T-helper 1 cell treated with Interleukin-12 subunit alpha and Interleukin-12 subunit beta and Interleukin-4 antibody, amounts not matched to agents 30 μg/mL and 1 μg/mL, for 36 hours (primary cell): ENCODE measurements around the gene PRUNE1.

Experiments used
- H3K27ac Mint-ChIP-seq: one replicate; pipeline ENCODE4 v1.8.0; 2021; ENCODE audit warnings: mild to moderate bottlenecking, mixed read lengths
- H3K27me3 Mint-ChIP-seq: one replicate; pipeline ENCODE4 v1.8.0; 2021; ENCODE audit warnings: low read depth, mixed read lengths
- H3K36me3 Mint-ChIP-seq: one replicate; pipeline ENCODE4 v1.8.0; 2021; ENCODE audit warnings: low read depth, mixed read lengths
- H3K4me1 Mint-ChIP-seq: one replicate; pipeline ENCODE4 v1.8.0; 2021; ENCODE audit warnings: low read depth, mixed read lengths
- H3K4me3 Mint-ChIP-seq: one replicate; pipeline ENCODE4 v1.8.0; 2021; ENCODE audit warnings: mild to moderate bottlenecking, moderate library complexity, mixed read lengths
- H3K9me3 Mint-ChIP-seq: one replicate; pipeline ENCODE4 v1.8.0; 2021; ENCODE audit warnings: mixed read lengths

Gene PRUNE1

GRCh38 chr1:151043163-151043562 is 34.9 kb downstream of the PRUNE1 start:
- H3K27ac Mint-ChIP-seq = no peak overlapping the region
- no peak overlapping the region for H3K4me3 Mint-ChIP-seq
- H3K9me3 Mint-ChIP-seq = no peaks in the 10 kb centered on the region
- H3K27me3 Mint-ChIP-seq = no peaks in the 10 kb centered on the region
- H3K4me1 Mint-ChIP-seq = peaks cover 19% of the 10 kb centered on the region
- H3K36me3 Mint-ChIP-seq = peaks cover 15% of the 10 kb centered on the region

DNA sequence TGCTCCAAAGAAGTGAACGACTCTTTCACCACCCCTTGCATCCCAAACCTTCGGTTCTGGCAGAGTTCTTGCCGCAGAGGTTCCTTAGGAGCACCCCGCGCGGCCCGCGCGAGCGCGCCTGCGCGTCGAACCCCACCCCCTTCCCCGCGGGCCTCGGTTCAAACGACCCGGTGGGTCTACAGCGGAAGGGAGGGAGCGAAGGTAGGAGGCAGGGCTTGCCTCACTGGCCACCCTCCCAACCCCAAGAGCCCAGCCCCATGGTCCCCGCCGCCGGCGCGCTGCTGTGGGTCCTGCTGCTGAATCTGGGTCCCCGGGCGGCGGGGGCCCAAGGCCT is 39.3 kb downstream of the PRUNE1 start, which contains the start of gene C1orf56:
C1orf56 (plus strand) TSS at position 161 of the 334 bp plus-strand sequence; CDS start at position 258, 97 bp downstream.
- Mint-ChIP-seq H3K27me3 (no peaks in the 10 kb centered on the region), H3K9me3 (no peaks in the 10 kb centered on the region), H3K4me3 (peak within 1 kb of the TSS; percentile 84), H3K36me3 (peaks cover 27% of the 10 kb centered on the region), H3K27ac (peak within 1 kb of the TSS; percentile 62), H3K4me1 (peaks cover 36% of the 10 kb centered on the region)

GRCh38 chr1:151047925-151048644 is 39.8 kb downstream of the PRUNE1 start:
- H3K27me3 Mint-ChIP-seq = no peaks in the 10 kb centered on the region
- H3K27ac Mint-ChIP-seq = peak overlapping the region; percentile 62
- H3K9me3 Mint-ChIP-seq = no peaks in the 10 kb centered on the region
- H3K36me3 Mint-ChIP-seq = peaks cover 28% of the 10 kb centered on the region
- H3K4me3 Mint-ChIP-seq = peak overlapping the region; percentile 84
- H3K4me1 Mint-ChIP-seq = peaks cover 34% of the 10 kb centered on the region

- Mint-ChIP-seq H3K36me3 (peaks cover 29% of the 10 kb centered on the region), H3K9me3 (no peaks in the 10 kb centered on the region), H3K4me3 (peak overlapping the region; percentile 84), H3K27me3 (no peaks in the 10 kb centered on the region), H3K27ac (no peak overlapping the region), H3K4me1 (peaks cover 31% of the 10 kb centered on the region)
Measured at GRCh38 chr1:151048645-151049032, 40.4 kb downstream of the PRUNE1 start.

GRCh38 chr1:151049458-151049857 is 41.2 kb downstream of the PRUNE1 start:
- peaks cover 31% of the 10 kb centered on the region for H3K36me3 Mint-ChIP-seq
- no peaks in the 10 kb centered on the region for H3K9me3 Mint-ChIP-seq
- no peak overlapping the region for H3K4me3 Mint-ChIP-seq
- H3K27ac Mint-ChIP-seq = no peak overlapping the region
- no peaks in the 10 kb centered on the region for H3K27me3 Mint-ChIP-seq
- H3K4me1 Mint-ChIP-seq = peaks cover 32% of the 10 kb centered on the region

- no peaks in the 10 kb centered on the region for H3K9me3 Mint-ChIP-seq
- H3K36me3 Mint-ChIP-seq = peaks cover 36% of the 10 kb centered on the region
- no peaks in the 10 kb centered on the region for H3K27me3 Mint-ChIP-seq
- no peak overlapping the region for H3K27ac Mint-ChIP-seq
- H3K4me3 Mint-ChIP-seq = no peak overlapping the region
- H3K4me1 Mint-ChIP-seq = peaks cover 36% of the 10 kb centered on the region
Measured at GRCh38 chr1:151050051-151050688, 41.9 kb downstream of the PRUNE1 start.

GRCh38 chr1:151051356-151052009 is 43.2 kb downstream of the PRUNE1 start:
- Mint-ChIP-seq H3K27ac (no peak overlapping the region), H3K9me3 (no peaks in the 10 kb centered on the region), H3K27me3 (no peaks in the 10 kb centered on the region), H3K4me1 (peaks cover 42% of the 10 kb centered on the region), H3K4me3 (no peak overlapping the region), H3K36me3 (peaks cover 44% of the 10 kb centered on the region)

- peaks cover 45% of the 10 kb centered on the region for H3K4me1 Mint-ChIP-seq
- peak overlapping the region; percentile 99 for H3K4me3 Mint-ChIP-seq
Measured at GRCh38 chr1:151054971-151055547, 46.8 kb downstream of the PRUNE1 start.

GRCh38 chr1:151055581-151055980 is 47.3 kb downstream of the PRUNE1 start:
- Mint-ChIP-seq H3K4me3 (peak overlapping the region; percentile 99), H3K9me3 (no peaks in the 10 kb centered on the region), H3K27ac (peak overlapping the region; percentile 95), H3K27me3 (no peaks in the 10 kb centered on the region), H3K4me1 (peaks cover 44% of the 10 kb centered on the region), H3K36me3 (peaks cover 66% of the 10 kb centered on the region)

More at GRCh38 chr1:151054971-151055547, 46.8 kb downstream of the PRUNE1 start:
- Mint-ChIP-seq H3K9me3 (no peaks in the 10 kb centered on the region), H3K27ac (peak overlapping the region; percentile 95), H3K36me3 (peaks cover 67% of the 10 kb centered on the region), H3K27me3 (no peaks in the 10 kb centered on the region)

DNA sequence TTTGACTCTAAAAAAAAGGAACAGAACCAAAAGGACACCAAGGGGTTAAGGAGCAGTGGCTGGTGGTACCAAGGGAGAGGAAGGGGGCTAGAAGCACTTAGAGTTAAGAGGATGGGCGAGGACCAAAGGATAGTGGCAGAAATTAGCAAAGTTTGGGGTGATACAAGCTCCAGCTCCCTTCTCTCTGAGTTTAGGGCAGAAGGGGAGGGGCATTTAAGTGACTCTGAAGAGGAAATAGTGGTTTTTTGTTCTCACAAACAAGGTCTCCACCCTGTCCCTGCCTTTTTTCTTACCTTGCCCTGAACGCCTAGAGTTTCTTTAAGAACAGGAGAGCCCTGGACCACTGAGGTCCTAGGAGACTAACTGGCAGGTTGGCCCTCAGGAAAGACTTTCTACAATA is 47.9 kb downstream of the PRUNE1 start:
- H3K4me1 Mint-ChIP-seq = peaks cover 47% of the 10 kb centered on the region
- H3K4me3 Mint-ChIP-seq = peak overlapping the region; percentile 99
- H3K36me3 Mint-ChIP-seq = peaks cover 66% of the 10 kb centered on the region
- no peaks in the 10 kb centered on the region for H3K27me3 Mint-ChIP-seq
- H3K9me3 Mint-ChIP-seq = no peaks in the 10 kb centered on the region
- peak overlapping the region; percentile 95 for H3K27ac Mint-ChIP-seq

GRCh38 chr1:151058692-151059091 is 50.4 kb downstream of the PRUNE1 start:
- Mint-ChIP-seq H3K36me3 (peaks cover 48% of the 10 kb centered on the region), H3K27ac (peak overlapping the region; percentile 95), H3K4me3 (peak overlapping the region; percentile 99)

DNA sequence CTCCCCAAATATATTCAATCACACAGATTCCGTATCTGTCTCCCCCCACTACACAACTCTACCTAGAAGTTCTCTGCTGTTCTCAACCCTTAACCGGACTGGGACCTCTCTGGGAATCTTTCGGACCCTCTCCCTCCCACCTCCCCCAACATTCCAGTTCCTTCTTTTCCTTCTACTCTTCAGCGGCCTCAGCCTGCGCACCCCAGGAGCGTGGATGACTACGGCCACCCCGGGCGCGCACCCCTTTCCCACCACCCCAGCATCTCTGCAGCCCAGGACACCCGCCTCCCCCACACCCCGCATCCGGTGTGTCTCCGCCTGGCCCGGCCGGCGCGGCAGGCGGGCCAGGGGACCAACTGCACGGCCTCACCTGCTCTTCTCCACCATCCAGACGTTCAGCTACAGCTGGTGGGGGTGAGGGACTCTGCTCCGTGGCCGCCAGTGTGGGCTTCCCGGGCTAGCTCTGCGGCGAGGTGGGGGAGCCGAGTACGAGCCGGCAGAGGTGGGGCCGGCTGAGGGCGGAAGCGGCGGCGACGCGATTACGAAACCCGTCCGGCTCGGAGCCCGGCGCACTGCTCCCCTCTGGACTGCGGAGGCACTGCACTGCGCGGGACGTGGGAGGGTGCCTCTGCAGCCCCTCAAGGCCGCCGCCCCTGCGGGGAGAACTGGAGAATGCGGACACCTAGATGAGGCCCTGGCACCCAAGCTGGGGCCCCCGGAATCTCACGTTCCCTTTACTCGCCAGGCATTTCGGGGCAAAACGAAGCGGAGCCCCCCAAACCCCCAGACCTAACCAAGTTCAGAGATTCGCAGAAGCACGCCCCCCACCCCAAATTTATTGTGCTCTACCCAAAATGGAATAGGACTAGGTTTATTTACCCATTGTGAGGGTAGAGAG is 51.1 kb downstream of the PRUNE1 start, which contains the start of gene CDC42SE1:
CDC42SE1 (minus strand) TSS at position 514 of the 898 bp plus-strand sequence. CDS start 3,892 bp downstream, outside the sequence.
- Mint-ChIP-seq H3K4me3 (peak within 1 kb of the TSS; percentile 99), H3K36me3 (peaks cover 45% of the 10 kb centered on the region), H3K4me1 (peaks cover 44% of the 10 kb centered on the region), H3K9me3 (no peaks in the 10 kb centered on the region), H3K27ac (peak within 1 kb of the TSS; percentile 95), H3K27me3 (no peaks in the 10 kb centered on the region)

More at GRCh38 chr1:151058692-151059091, 50.4 kb downstream of the PRUNE1 start:
- Mint-ChIP-seq H3K4me1 (peaks cover 44% of the 10 kb centered on the region), H3K27me3 (no peaks in the 10 kb centered on the region), H3K9me3 (no peaks in the 10 kb centered on the region)

DNA sequence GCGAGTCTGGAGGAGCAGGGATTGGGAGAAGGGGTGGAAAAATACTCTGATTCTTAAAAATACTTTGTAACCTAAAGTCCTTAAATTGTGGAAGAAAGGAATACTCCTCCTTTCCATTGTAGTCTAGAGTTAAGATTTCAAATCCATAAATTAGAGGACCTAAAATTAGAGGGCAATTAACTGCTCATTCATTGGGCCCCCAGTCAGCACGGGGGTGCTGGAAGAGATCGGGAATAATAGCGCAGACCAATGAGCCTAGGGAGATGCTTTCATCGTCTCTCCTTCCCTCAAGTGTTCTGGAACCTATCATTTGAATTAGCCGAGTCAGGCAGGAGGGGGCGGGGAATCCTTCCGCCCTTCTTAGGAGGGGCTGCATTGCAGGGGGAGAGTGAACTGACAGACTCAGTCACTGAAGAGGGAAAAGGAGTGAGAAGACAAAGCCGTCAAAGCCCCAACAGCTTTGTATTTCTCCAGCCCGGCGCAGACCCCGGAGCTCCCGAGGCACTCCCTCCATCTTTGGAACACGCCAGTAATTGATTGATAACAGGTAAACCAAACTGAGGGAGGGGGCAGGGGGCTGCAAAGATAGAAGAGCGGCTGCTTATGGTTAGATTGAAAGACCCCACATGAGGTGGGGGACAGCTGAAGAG is 51.9 kb downstream of the PRUNE1 start, which contains the start of gene MLLT11:
MLLT11 (plus strand) TSS at position 391 of the 650 bp plus-strand sequence. CDS start 6,828 bp downstream, outside the sequence.
- no peaks in the 10 kb centered on the region for H3K9me3 Mint-ChIP-seq
- peaks cover 38% of the 10 kb centered on the region for H3K36me3 Mint-ChIP-seq
- peaks cover 39% of the 10 kb centered on the region for H3K4me1 Mint-ChIP-seq

More for the DNA sequence above, 51.9 kb downstream of the PRUNE1 start, which contains the start of gene MLLT11:
- Mint-ChIP-seq H3K27ac (peak within 1 kb of the TSS; percentile 95), H3K27me3 (no peaks in the 10 kb centered on the region), H3K4me3 (peak within 1 kb of the TSS; percentile 99)
